Activated naive CD8-positive, alpha-beta T cell treated with anti-CD3 and anti-CD28 coated beads, Interleukin-2, amount 50 U/mL, for 24 hours (primary cell): ENCODE results near the gene SMOC1.

Experiments
- ATAC-seq: fragments of 150-1000 bp; cut with Tn5 transposase; one replicate; pipeline ENCODE4 v1.10.0; 2021
- DNase-seq: peaks from one replicate; pipeline ENCODE4 v3.0.0; 2021
- H3K27ac Mint-ChIP-seq: one replicate; pipeline ENCODE4 v1.8.0; 2021; ENCODE audit warnings: mild to moderate bottlenecking, mixed read lengths
- H3K27me3 Mint-ChIP-seq: one replicate; pipeline ENCODE4 v1.8.0; 2021; ENCODE audit warnings: mixed read lengths
- H3K36me3 Mint-ChIP-seq: one replicate; pipeline ENCODE4 v1.8.0; 2021; ENCODE audit warnings: low read depth, mixed read lengths
- H3K4me1 Mint-ChIP-seq: one replicate; pipeline ENCODE4 v1.8.0; 2021; ENCODE audit warnings: mixed read lengths
- H3K4me3 Mint-ChIP-seq: one replicate; pipeline ENCODE4 v1.8.0; 2021; ENCODE audit warnings: mild to moderate bottlenecking, moderate library complexity, mixed read lengths
- H3K9me3 Mint-ChIP-seq: one replicate; pipeline ENCODE4 v1.8.0; 2021; ENCODE audit warnings: mixed read lengths

Gene SMOC1

GRCh38 chr14:69957986-69958385 lies 78.8 kb downstream of the SMOC1 start:
- H3K27me3 Mint-ChIP-seq: peaks cover 9% of the 10 kb centered on the region
- H3K36me3 Mint-ChIP-seq: no peaks in the 10 kb centered on the region
- no peaks in the 10 kb centered on the region for H3K9me3 Mint-ChIP-seq
- no peak overlapping the region for H3K27ac Mint-ChIP-seq
- DNase-seq (no peak), ATAC-seq (no peak)
- H3K4me1 Mint-ChIP-seq: no peaks in the 10 kb centered on the region
- no peak overlapping the region for H3K4me3 Mint-ChIP-seq

GRCh38 chr14:69959136-69959535 lies 79.9 kb downstream of the SMOC1 start:
- H3K9me3 Mint-ChIP-seq: no peaks in the 10 kb centered on the region
- no peaks in the 10 kb centered on the region for H3K36me3 Mint-ChIP-seq
- no peak overlapping the region for H3K4me3 Mint-ChIP-seq
- no peaks in the 10 kb centered on the region for H3K4me1 Mint-ChIP-seq
- DNase-seq (no peak), ATAC-seq (no peak)
- peaks cover 9% of the 10 kb centered on the region for H3K27me3 Mint-ChIP-seq
- H3K27ac Mint-ChIP-seq: no peak overlapping the region

DNA sequence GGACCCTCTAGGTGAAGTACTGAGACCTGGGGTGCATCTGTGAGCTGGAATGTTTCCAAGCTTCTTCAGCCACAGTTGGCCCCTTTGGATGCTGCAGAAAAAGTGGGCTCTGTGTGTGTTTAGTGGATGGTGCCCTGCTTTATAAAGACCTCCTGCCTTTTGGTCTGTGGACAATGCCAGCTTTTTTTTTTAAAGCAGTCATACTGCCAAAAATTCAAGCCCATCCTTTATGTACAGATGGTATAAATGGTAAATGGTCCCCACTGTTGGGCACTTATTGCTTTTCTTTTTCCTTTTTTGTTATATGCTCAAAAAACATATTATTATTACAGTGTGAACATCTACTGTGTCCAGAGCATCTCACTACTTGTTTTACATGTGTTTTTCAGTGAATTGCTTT lies 81.1 kb downstream of the SMOC1 start:
- no peak overlapping the region for H3K27ac Mint-ChIP-seq
- no peak for DNase-seq
- no peak for ATAC-seq
- H3K27me3 Mint-ChIP-seq: peaks cover 4% of the 10 kb centered on the region
- no peaks in the 10 kb centered on the region for H3K4me1 Mint-ChIP-seq
- H3K9me3 Mint-ChIP-seq: no peaks in the 10 kb centered on the region
- H3K4me3 Mint-ChIP-seq: no peak overlapping the region
- H3K36me3 Mint-ChIP-seq: no peaks in the 10 kb centered on the region

DNA sequence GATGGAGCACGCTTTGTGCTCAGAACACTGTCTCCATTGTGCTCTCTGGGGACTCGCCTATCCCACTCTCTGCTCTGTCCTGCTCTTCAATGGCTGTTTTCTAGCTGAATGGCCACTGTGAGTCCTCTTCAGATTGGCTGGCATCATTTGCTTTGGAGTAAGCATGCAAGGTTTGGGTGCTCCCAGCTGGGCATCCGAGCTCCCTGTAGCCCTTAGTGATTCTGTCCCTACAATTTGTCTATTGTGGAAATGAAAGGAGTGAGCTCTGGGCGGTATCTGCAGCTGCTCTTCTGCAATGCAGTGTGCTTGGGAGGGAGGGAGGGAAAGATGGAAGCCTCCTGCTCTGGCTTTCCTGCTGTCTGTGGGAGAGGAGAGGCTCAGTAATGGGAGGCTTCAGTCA lies 84.8 kb downstream of the SMOC1 start:
- no peaks in the 10 kb centered on the region for H3K4me1 Mint-ChIP-seq
- DNase-seq: no peak

GRCh38 chr14:69964841-69965240 lies 85.6 kb downstream of the SMOC1 start:
- H3K36me3 Mint-ChIP-seq: no peaks in the 10 kb centered on the region
- no peak overlapping the region for H3K4me3 Mint-ChIP-seq
- ATAC-seq (no peak), DNase-seq (no peak)
- no peaks in the 10 kb centered on the region for H3K9me3 Mint-ChIP-seq
- no peaks in the 10 kb centered on the region for H3K4me1 Mint-ChIP-seq
- H3K27ac Mint-ChIP-seq: no peak overlapping the region
- H3K27me3 Mint-ChIP-seq: peaks cover 2% of the 10 kb centered on the region

More for the DNA sequence above, 84.8 kb downstream of the SMOC1 start:
- H3K9me3 Mint-ChIP-seq: no peaks in the 10 kb centered on the region
- H3K27ac Mint-ChIP-seq: no peak overlapping the region
- no peak for ATAC-seq
- H3K36me3 Mint-ChIP-seq: no peaks in the 10 kb centered on the region
- H3K27me3 Mint-ChIP-seq: peaks cover 2% of the 10 kb centered on the region
- H3K4me3 Mint-ChIP-seq: no peak overlapping the region

- Mint-ChIP-seq H3K4me1 (no peaks in the 10 kb centered on the region), H3K36me3 (no peaks in the 10 kb centered on the region)
These were observed 88.9 kb downstream of the SMOC1 start for GRCh38 chr14:69968132-69968531.

DNA sequence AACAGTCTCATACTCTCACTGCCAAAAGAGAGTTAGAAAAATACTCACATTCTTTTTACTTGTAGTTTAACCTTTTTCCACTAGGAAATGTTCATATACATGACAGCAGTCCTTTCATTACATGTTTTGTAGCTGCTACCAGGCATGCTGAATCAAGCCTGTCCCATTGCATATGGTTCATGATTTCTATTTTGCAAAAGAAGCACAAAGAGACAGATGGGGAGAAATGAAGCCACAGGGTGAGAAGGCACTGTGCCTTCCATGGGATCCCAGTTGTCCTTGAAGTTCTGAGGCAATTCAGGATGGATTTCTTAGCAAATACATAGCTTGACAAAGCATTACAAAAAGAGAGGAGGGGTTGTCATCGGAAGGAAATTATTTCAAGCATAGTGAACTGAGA lies 89.5 kb downstream of the SMOC1 start:
- ATAC-seq (no peak), DNase-seq (no peak)
- H3K36me3 Mint-ChIP-seq: no peaks in the 10 kb centered on the region
- H3K4me3 Mint-ChIP-seq: no peak overlapping the region
- H3K27ac Mint-ChIP-seq: no peak overlapping the region
- H3K9me3 Mint-ChIP-seq: no peaks in the 10 kb centered on the region
- no peaks in the 10 kb centered on the region for H3K4me1 Mint-ChIP-seq
- peaks cover 2% of the 10 kb centered on the region for H3K27me3 Mint-ChIP-seq

More at GRCh38 chr14:69968132-69968531, 88.9 kb downstream of the SMOC1 start:
- Mint-ChIP-seq H3K27ac (no peak overlapping the region), H3K9me3 (no peaks in the 10 kb centered on the region), H3K4me3 (no peak overlapping the region), H3K27me3 (peaks cover 2% of the 10 kb centered on the region)
- ATAC-seq (no peak), DNase-seq (no peak)

GRCh38 chr14:69972755-69973154 lies 93.5 kb downstream of the SMOC1 start:
- DNase-seq (no peak), ATAC-seq (no peak)
- H3K9me3 Mint-ChIP-seq: no peaks in the 10 kb centered on the region
- no peaks in the 10 kb centered on the region for H3K4me1 Mint-ChIP-seq
- H3K27ac Mint-ChIP-seq: no peak overlapping the region
- no peaks in the 10 kb centered on the region for H3K36me3 Mint-ChIP-seq
- peaks cover 6% of the 10 kb centered on the region for H3K27me3 Mint-ChIP-seq
- no peak overlapping the region for H3K4me3 Mint-ChIP-seq

DNA sequence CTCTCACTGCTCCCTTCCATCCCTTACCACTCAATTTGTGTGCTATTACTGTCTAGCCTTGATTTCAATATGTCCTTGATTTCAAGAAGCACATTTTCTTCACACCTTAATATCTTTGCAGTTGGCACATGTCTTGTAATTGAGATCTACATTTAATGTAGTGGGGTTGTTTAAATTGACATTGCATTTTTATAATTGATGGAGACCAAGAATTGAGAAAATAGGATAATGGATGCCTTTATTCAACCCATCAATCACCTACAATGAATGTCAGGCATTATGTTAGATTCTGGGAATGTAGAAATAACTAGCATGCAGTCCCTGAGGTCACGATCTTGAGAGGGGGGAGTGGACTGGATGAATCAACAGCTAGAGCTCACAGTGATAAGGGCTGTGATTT lies 94.6 kb downstream of the SMOC1 start:
- H3K4me3 Mint-ChIP-seq: no peak overlapping the region

DNA sequence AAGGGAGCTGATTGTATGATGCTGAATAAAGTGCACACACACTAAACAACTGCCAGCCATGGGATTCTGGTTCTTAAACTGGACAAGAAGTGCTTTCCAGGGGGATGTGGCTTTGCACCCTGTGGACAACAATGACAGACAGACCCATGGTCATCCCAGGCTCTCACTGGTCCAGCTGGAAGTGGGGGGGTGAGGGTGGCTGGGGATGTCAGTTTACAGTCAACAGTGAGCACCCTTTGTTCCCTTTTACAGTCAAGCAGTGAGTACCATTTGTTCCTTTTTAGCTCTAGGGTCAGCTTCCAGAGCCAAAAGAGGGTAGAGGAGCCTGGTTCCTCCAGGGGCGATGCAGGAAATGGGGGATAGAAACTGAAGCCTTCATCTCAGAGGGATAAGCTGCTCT lies 100.7 kb downstream of the SMOC1 start:
- no peak for ATAC-seq
- H3K4me3 Mint-ChIP-seq: no peak overlapping the region
- H3K27me3 Mint-ChIP-seq: peaks cover 5% of the 10 kb centered on the region
- no peaks in the 10 kb centered on the region for H3K9me3 Mint-ChIP-seq
- H3K36me3 Mint-ChIP-seq: no peaks in the 10 kb centered on the region
- H3K4me1 Mint-ChIP-seq: no peaks in the 10 kb centered on the region
- no peak overlapping the region for H3K27ac Mint-ChIP-seq
- no peak for DNase-seq

More for the DNA sequence above, 94.6 kb downstream of the SMOC1 start:
- Mint-ChIP-seq H3K27ac (no peak overlapping the region), H3K27me3 (peaks cover 6% of the 10 kb centered on the region), H3K9me3 (no peaks in the 10 kb centered on the region), H3K36me3 (no peaks in the 10 kb centered on the region), H3K4me1 (no peaks in the 10 kb centered on the region)
- ATAC-seq (no peak), DNase-seq (no peak)

GRCh38 chr14:69980457-69981425 lies 101.5 kb downstream of the SMOC1 start:
- H3K27ac Mint-ChIP-seq: no peak overlapping the region
- H3K36me3 Mint-ChIP-seq: no peaks in the 10 kb centered on the region
- no peak for ATAC-seq
- no peaks in the 10 kb centered on the region for H3K9me3 Mint-ChIP-seq
- H3K4me1 Mint-ChIP-seq: no peaks in the 10 kb centered on the region
- H3K27me3 Mint-ChIP-seq: peaks cover 5% of the 10 kb centered on the region
- H3K4me3 Mint-ChIP-seq: no peak overlapping the region
- no peak for DNase-seq

DNA sequence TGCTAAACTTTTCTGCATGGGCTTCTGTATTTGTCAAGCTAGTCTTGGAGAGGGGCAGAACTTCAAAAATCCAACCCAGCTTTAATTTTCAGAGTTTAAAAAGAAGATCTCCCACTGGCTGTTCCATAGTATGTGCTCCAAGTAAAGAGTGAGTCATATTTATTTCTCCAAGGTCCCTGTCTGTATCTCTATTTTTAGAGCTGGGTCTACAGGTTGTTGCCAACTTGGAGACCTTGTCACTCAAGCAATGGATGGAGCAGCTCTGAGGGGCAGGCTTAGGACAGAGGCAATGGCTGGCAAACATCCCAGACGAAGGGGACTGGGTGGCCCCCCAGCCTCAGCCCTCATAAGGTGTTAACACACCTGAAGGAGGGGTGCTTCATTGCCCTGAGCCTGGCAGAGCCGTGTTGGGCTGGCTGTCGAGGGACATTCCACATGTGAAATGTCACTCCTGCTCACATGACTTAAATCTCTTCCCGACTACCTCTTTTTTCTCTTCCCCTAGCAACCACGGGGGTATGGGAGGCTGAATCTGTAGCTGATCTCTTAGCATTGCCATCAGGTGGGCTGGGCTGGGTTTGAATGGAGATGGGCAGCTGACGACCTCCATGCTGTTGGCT lies 103.1 kb downstream of the SMOC1 start:
- H3K4me3 Mint-ChIP-seq: no peak overlapping the region
- DNase-seq (no peak), ATAC-seq (no peak)
- H3K27ac Mint-ChIP-seq: no peak overlapping the region
- peaks cover 5% of the 10 kb centered on the region for H3K27me3 Mint-ChIP-seq
- no peaks in the 10 kb centered on the region for H3K4me1 Mint-ChIP-seq
- H3K9me3 Mint-ChIP-seq: no peaks in the 10 kb centered on the region
- no peaks in the 10 kb centered on the region for H3K36me3 Mint-ChIP-seq

DNA sequence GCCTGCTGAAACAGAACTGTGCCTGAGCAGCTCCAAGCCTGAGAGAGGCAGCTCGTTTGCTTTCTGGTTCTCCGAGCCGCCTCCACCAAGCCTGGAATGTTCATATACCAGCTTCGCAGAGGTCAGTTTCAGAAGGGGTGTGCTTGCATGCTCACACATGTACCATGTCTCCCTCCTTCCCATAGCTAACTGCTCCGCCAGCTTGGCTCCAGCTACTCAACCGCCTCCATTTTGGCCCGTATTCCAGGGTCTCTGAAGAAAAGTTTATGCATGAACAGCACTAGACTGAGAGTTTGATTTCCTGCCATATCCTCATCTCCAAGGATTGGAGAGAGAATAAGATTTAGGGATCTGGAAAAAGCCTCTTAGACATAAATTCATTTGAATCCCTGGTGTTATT lies 103.7 kb downstream of the SMOC1 start:
- H3K4me3 Mint-ChIP-seq: no peak overlapping the region

GRCh38 chr14:69983317-69983716 lies 104.1 kb downstream of the SMOC1 start:
- H3K9me3 Mint-ChIP-seq: no peaks in the 10 kb centered on the region
- ATAC-seq (no peak), DNase-seq (no peak)
- no peaks in the 10 kb centered on the region for H3K36me3 Mint-ChIP-seq
- peaks cover 5% of the 10 kb centered on the region for H3K27me3 Mint-ChIP-seq
- H3K27ac Mint-ChIP-seq: no peak overlapping the region
- H3K4me3 Mint-ChIP-seq: no peak overlapping the region
- no peaks in the 10 kb centered on the region for H3K4me1 Mint-ChIP-seq

More for the DNA sequence above, 103.7 kb downstream of the SMOC1 start:
- Mint-ChIP-seq H3K27ac (no peak overlapping the region), H3K36me3 (no peaks in the 10 kb centered on the region), H3K4me1 (no peaks in the 10 kb centered on the region), H3K27me3 (peaks cover 5% of the 10 kb centered on the region), H3K9me3 (no peaks in the 10 kb centered on the region)
- ATAC-seq (no peak), DNase-seq (no peak)

DNA sequence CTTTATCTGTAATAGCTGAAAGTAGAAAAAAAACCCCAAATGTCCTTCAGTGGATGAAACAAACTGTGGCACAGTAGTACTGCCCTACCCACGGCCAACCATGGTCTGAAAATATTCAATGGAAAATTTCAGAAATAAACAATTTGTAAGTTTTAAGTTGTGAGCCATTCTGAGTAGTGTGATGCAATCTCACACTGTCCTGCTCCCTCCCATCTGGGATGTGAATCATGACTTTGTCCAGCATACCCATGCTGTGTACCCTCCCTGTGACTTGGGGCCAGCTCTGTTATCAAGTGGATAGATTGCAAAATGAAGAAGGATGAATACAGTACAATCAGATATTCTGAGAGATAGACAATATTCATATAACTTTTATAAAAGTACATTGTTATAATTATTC lies 106.2 kb downstream of the SMOC1 start:
- Mint-ChIP-seq H3K9me3 (no peaks in the 10 kb centered on the region), H3K27ac (no peak overlapping the region), H3K36me3 (no peaks in the 10 kb centered on the region), H3K4me1 (no peaks in the 10 kb centered on the region), H3K4me3 (no peak overlapping the region), H3K27me3 (peaks cover 7% of the 10 kb centered on the region)
- DNase-seq (no peak), ATAC-seq (no peak)
